ENCODE measurements around the gene PRICKLE2. TPM values are rescaled to one million over a fixed set of nuclear protein-coding genes. Genes with fewer than 3 reads are reported as not detected.

The PRICKLE2 gene
- total RNA-seq, 1 donor from 2014 or later, result 23.2 TPM

DNA sequence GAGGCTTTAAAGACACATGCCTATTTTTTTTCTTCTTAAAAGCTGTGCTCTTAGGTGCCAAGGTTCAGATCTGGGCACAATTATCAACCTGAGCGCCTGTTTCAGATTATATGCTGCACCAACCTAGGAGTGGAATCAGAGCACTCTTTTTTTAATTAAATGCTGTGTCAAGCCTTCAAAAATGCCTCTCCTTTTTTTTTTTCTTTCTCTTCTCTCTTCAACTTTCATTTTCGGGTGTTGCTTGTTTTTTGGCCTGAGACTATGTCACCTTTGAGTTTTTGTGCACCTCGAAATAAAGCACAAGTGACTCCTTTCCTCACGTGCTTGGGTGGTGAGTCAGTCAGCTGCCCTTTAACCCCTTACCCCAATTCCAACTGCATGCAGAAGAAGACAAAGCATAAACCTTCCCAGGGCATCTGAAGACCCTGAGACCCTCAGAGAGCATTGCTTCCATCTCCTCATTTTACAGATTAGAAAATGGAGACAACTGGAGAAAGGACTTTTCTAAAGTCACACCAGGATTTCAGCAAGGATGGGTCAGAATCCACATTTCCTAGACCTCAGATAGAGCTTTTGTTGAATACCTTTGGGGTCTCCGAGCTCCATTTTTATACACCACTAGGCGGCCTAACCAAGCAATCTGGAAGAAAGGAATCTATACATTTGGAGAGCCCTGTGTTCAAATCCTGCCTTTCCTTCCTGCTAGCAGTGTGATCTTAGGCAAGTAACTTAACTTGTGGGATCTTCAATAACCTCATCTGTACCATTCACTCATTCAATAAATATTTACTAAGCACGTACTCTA is 631 bp upstream of the PRICKLE2 start:
- Mint-ChIP-seq H3K9me3 (ENCODE audit: low read depth) (no peaks in the 10 kb centered on the region), H3K36me3 (ENCODE audit: insufficient read depth) (no peaks in the 10 kb centered on the region), H3K4me3 (ENCODE audit: low read depth) (no peak overlapping the region), H3K27me3 (no peaks in the 10 kb centered on the region), H3K27ac (peak overlapping the region; percentile 86), H3K4me1 (ENCODE audit: low read depth) (peaks cover 16% of the 10 kb centered on the region)
- TF ChIP-seq, protein P1, sequence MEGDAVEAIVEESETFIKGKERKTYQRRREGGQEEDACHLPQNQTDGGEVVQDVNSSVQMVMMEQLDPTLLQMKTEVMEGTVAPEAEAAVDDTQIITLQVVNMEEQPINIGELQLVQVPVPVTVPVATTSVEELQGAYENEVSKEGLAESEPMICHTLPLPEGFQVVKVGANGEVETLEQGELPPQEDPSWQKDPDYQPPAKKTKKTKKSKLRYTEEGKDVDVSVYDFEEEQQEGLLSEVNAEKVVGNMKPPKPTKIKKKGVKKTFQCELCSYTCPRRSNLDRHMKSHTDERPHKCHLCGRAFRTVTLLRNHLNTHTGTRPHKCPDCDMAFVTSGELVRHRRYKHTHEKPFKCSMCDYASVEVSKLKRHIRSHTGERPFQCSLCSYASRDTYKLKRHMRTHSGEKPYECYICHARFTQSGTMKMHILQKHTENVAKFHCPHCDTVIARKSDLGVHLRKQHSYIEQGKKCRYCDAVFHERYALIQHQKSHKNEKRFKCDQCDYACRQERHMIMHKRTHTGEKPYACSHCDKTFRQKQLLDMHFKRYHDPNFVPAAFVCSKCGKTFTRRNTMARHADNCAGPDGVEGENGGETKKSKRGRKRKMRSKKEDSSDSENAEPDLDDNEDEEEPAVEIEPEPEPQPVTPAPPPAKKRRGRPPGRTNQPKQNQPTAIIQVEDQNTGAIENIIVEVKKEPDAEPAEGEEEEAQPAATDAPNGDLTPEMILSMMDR (IDR thresholded peaks at IDR 0.05; ENCODE audit: unreplicated experiment), result no peak
- no peak for DNase-seq (ENCODE audit: low spot score, unreplicated experiment)

- no peaks in the 10 kb centered on the region for H3K27me3 Mint-ChIP-seq
- DNase-seq (ENCODE audit: low spot score, unreplicated experiment), result no peak
- no peaks in the 10 kb centered on the region for H3K9me3 Mint-ChIP-seq (ENCODE audit: low read depth)
- TF ChIP-seq, protein P1 (IDR thresholded peaks at IDR 0.05; ENCODE audit: unreplicated experiment), result no peak
- no peak overlapping the region for H3K27ac Mint-ChIP-seq
- no peak overlapping the region for H3K4me3 Mint-ChIP-seq (ENCODE audit: low read depth)
- peaks cover 15% of the 10 kb centered on the region for H3K4me1 Mint-ChIP-seq (ENCODE audit: low read depth)
- H3K36me3 Mint-ChIP-seq (ENCODE audit: insufficient read depth), result no peaks in the 10 kb centered on the region
Measured at GRCh38 chr3:64223791-64224745, 1.2 kb downstream of the PRICKLE2 start.

- no peaks in the 10 kb centered on the region for H3K27me3 Mint-ChIP-seq
Measured at GRCh38 chr3:64222501-64223111, 2.7 kb downstream of the PRICKLE2 start.

GRCh38 chr3:64221571-64222257 is 3.6 kb downstream of the PRICKLE2 start:
- H3K36me3 Mint-ChIP-seq (ENCODE audit: insufficient read depth), result no peaks in the 10 kb centered on the region
- no peak for DNase-seq (ENCODE audit: low spot score, unreplicated experiment)
- no peak overlapping the region for H3K27ac Mint-ChIP-seq
- peaks cover 15% of the 10 kb centered on the region for H3K4me1 Mint-ChIP-seq (ENCODE audit: low read depth)
- no peaks in the 10 kb centered on the region for H3K9me3 Mint-ChIP-seq (ENCODE audit: low read depth)
- TF ChIP-seq, protein P1 (IDR thresholded peaks at IDR 0.05; ENCODE audit: unreplicated experiment), result no peak
- no peak overlapping the region for H3K4me3 Mint-ChIP-seq (ENCODE audit: low read depth)
- H3K27me3 Mint-ChIP-seq, result no peaks in the 10 kb centered on the region

More at GRCh38 chr3:64222501-64223111, 2.7 kb downstream of the PRICKLE2 start:
- Mint-ChIP-seq H3K4me1 (ENCODE audit: low read depth) (peaks cover 15% of the 10 kb centered on the region), H3K9me3 (ENCODE audit: low read depth) (no peaks in the 10 kb centered on the region), H3K4me3 (ENCODE audit: low read depth) (no peak overlapping the region), H3K27ac (no peak overlapping the region), H3K36me3 (ENCODE audit: insufficient read depth) (no peaks in the 10 kb centered on the region)
- no peak for DNase-seq (ENCODE audit: low spot score, unreplicated experiment)
- TF ChIP-seq, protein P1 (IDR thresholded peaks at IDR 0.05; ENCODE audit: unreplicated experiment), result no peak

All from progenitor cell of endocrine pancreas (in vitro differentiated cells).